Liver (tissue), 10 donors: ENCODE data around the gene SLC9C1. TPM values are rescaled to one million over a fixed set of nuclear protein-coding genes. Genes with fewer than 3 reads are reported as not detected.

Source experiments
- DNase-seq: peaks from one replicate; pipeline ENCODE4 v3.0.0-alpha.2; 2017; ENCODE audit warnings: low spot score
- H3K27ac ChIP-seq, 2 donors: one replicate each; pipeline ENCODE4 v1.7.0; 2013; ENCODE audit warnings: inconsistent platforms in 2 of 2, low read length in 2 of 2, control low read depth in 1 of 2, low read depth in 1 of 2, mild to moderate bottlenecking in 1 of 2
- H3K27me3 ChIP-seq, 4 donors: one replicate each; pipeline versions ENCODE4 v1.6.1 to v1.7.0; 2013; ENCODE audit warnings: low read length in 3 of 4, inconsistent platforms in 1 of 4, mild to moderate bottlenecking in 1 of 4, moderate library complexity in 1 of 4; ENCODE audit not compliant: control insufficient read depth in 4 of 4, insufficient read depth in 4 of 4
- H3K36me3 ChIP-seq, 4 donors: one replicate each; pipeline versions ENCODE4 v1.6.1 to v1.7.0; 2013; ENCODE audit warnings: low read length in 3 of 4, mild to moderate bottlenecking in 3 of 4, low read depth in 1 of 4, moderate library complexity in 1 of 4; ENCODE audit not compliant: control insufficient read depth in 4 of 4, insufficient read depth in 3 of 4
- H3K4me1 ChIP-seq, 4 donors: one replicate each; pipeline versions ENCODE4 v1.6.1 to v1.7.0; 2013; ENCODE audit warnings: low read length in 3 of 4, mild to moderate bottlenecking in 3 of 4, moderate library complexity in 1 of 4; ENCODE audit not compliant: control insufficient read depth in 4 of 4, insufficient read depth in 4 of 4
- H3K4me3 ChIP-seq, 3 donors: one replicate each; pipeline versions ENCODE4 v1.6.1 to v1.7.0; 2013; ENCODE audit warnings: low read length in 3 of 3, control low read depth in 1 of 3, low read depth in 1 of 3, mild to moderate bottlenecking in 1 of 3
- H3K9ac ChIP-seq, 2 donors: one replicate each; pipeline ENCODE4 v1.7.0; 2013; ENCODE audit warnings: low read length in 2 of 2, mild to moderate bottlenecking in 2 of 2, moderate library complexity in 2 of 2, control low read depth in 1 of 2, low read depth in 1 of 2
- H3K9me3 ChIP-seq, 4 donors: one replicate each; pipeline versions ENCODE4 v1.6.1 to v1.7.0; 2013; ENCODE audit warnings: low read length in 3 of 4; ENCODE audit not compliant: control insufficient read depth in 4 of 4
- FOXA1 ChIP-seq: IDR thresholded peaks from 2 replicates; pipeline ENCODE4 v1.6.1; 2016; ENCODE audit warnings: antibody characterized with exemption
- RAD21 ChIP-seq, 2 donors: IDR thresholded peaks; 2 replicates each; pipeline ENCODE4 v1.6.1; 2016; ENCODE audit warnings: antibody characterized with exemption in 2 of 2, mild to moderate bottlenecking in 2 of 2
- WGBS: extraction: QIAGEN DNeasy Blood & Tissue Kit; methylation state at CpG from one replicate; pipeline ENCODE4 v1.1.7; 2013; 5-methylcytosine and 5-hydroxymethylcytosine counted together
- polyA plus RNA-seq, 2 donors: library from polyadenylated mRNA; stranded (reverse) in 1 of 2; unstranded in 1 of 2; fragments of 200-250 nt in 1 of 2; fragments of >200 nt in 1 of 2; fragmentation: Nextera tagmentation in 1 of 2; extraction: Ambion mirVana in 1 of 2; gene quantifications; one replicate each; pipeline versions ENCODE4 v1.2.1 to v1.2.3, GENCODE V29; 2013 to 2015
- small RNA-seq: library from RNA; depleted of rRNA; stranded (forward); fragments of <200 nt; gene quantifications from one replicate; pipeline ENCODE3, GENCODE V24; 2014
- total RNA-seq, 2 donors: library from RNA; depleted of rRNA; stranded (reverse); fragments of >200 nt; gene quantifications; one replicate each; pipeline ENCODE4 v1.2.3, GENCODE V29; 2014
- donor health status: healthy.
- donor health status: healthy.
- donor health status: healthy.
- donor health status: healthy.
- donor health status: healthy.

The SLC9C1 gene
- total and polyA plus RNA-seq, 4 donors: 0.28 TPM; not detected in 3

GRCh38 chr3:112090887-112091586 lies 203.0 kb downstream of the SLC9C1 start:
- H3K27me3 ChIP-seq: no peaks in the 10 kb centered on the region
- WGBS: 72% methylated on average over 6 of the region's 6 CpGs
- TF ChIP-seq FOXA1 (no peak), RAD21 (IDR thresholded peaks at IDR 0.05) (no peak)
- DNase-seq: no peak
- H3K36me3 ChIP-seq: no peaks in the 10 kb centered on the region
- peaks cover 0 to 8% (median 3%) of the 10 kb centered on the region in 4 donors for H3K4me1 ChIP-seq
- H3K27ac ChIP-seq: no peak overlapping the region
- H3K9me3 ChIP-seq: no peaks in the 10 kb centered on the region
- no peak overlapping the region for H3K4me3 ChIP-seq
- no peak overlapping the region for H3K9ac ChIP-seq

Small RNA genes lying within 50 kb of the gene (small RNA-seq; reads per million reads assigned to genes)
- not detected for gene MIR567

Other genes with a start within 250 kb of the SLC9C1 start
- gene C3orf52, start 207.8 kb downstream of the SLC9C1 start, total RNA-seq: 1 to 10 TPM in 1 of 2 donors, under 1 TPM in 1; 0.47 to 1.8 TPM
- under 1 TPM in 1 of 2 donors, not detected in 1; 0.10 TPM for gene C3orf52, start 207.8 kb downstream of the SLC9C1 start, polyA plus RNA-seq
- under 1 TPM; 0.08 to 0.75 TPM for gene GCSAM, start 161.0 kb downstream of the SLC9C1 start, total RNA-seq
- under 1 TPM in 1 of 2 donors, not detected in 1; 0.27 TPM for gene GCSAM, start 161.0 kb downstream of the SLC9C1 start, polyA plus RNA-seq
- gene CD200, start 38.9 kb upstream of the SLC9C1 start, total RNA-seq: under 1 TPM; 0.25 to 0.28 TPM
- gene CD200, start 38.9 kb upstream of the SLC9C1 start, polyA plus RNA-seq: under 1 TPM; 0.10 to 0.15 TPM
- under 1 TPM; 0.25 to 0.28 TPM for gene BTLA, start 205.3 kb upstream of the SLC9C1 start, total RNA-seq
- gene BTLA, start 205.3 kb upstream of the SLC9C1 start, polyA plus RNA-seq: under 1 TPM; 0.08 to 0.43 TPM